HG02938 (cell line): ENCODE measurements around the gene WWC2.
"Not testable (repeated sequence)": the region's sequence is repeated elsewhere in the genome, so short reads cannot be mapped to it uniquely, and the experiment has no call there.

ENCODE experiments used
- ATAC-seq: cut with Tn5 transposase; IDR thresholded peaks from one replicate; pipeline ENCODE4 v1.9.1; 2021; ENCODE audit warnings: mild to moderate bottlenecking, moderate library complexity; ENCODE audit not compliant: unreplicated experiment

The WWC2 gene

GRCh38 chr4:183326387-183326786, 227.3 kb downstream of the WWC2 start:
- not testable (repeated sequence) for ATAC-seq

DNA sequence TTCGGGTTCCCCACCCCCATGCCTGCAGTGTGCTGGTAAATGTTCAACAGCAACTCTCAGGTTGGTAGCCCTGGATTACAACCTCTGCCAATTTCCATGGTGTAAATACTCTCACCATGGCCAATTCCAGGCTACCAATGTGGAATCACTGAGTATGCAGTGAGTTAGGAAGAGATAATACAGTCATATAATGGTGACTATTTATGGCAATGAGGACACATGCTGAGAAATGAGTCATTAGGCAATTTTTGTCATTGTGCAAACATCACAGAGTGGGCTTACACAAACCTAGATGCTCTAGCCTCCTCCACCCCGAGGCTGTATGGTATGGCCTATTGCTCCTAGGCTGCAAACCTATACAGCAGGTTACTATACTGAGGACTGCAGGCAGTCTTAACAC, 227.8 kb downstream of the WWC2 start:
- no peak for ATAC-seq

DNA sequence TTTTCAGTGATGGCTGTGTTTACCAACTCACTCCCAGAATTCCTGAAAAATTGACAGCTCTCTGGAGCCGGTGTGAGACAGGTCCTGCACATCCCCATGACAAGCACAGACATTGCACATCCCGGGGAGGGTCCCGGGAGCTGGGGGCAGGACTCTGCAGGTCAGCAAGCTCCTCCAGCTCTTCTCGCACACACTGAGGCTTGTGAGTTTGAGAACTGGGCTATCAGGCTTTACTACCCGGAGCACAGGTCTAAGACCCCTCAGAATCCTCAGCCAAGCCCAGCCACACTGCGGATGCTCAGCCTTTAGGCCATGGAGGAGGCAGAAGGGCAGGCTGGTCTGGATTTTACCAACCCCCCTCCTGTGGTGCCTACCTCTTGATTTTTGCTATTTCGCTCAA, 228.8 kb downstream of the WWC2 start:
- no peak for ATAC-seq

DNA sequence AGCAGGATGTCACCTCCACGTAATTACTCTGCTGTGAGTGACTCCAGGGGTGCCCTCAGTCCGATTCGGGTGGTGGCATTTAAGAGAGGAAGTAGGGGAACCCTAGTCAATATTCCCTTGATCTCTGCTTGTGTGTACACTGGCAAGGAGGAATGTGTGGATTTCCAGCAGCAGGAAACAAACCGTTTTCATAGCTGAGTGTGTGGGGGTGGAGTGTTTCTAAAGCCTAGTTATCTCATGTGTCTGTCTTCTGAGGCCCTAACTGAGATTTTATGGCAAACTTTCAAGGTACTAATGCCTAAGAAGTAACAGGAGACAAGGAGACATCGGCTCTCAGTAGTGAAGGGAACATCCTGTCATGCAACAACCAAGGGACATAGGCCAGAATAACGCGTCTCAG, 229.8 kb downstream of the WWC2 start:
- ATAC-seq = no peak

DNA sequence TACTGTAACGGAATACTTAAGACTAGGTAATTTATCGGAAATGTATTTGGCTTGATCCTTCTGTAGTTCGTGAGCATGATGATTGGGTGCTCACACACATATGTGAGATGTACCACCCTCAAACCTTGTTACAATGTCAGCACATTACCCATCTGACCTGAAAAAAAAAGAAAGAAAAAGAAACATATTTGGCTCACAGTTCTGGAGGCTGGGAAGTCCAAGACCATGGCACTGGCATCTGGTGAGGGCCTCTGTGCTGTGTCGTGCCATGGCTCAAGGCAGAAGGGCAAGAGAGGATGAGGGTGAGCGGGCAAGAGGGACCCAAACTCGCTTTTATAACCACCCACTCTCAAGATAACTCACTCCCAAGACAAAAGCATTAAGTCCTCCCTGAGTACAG, 230.2 kb downstream of the WWC2 start:
- ATAC-seq = no peak

DNA sequence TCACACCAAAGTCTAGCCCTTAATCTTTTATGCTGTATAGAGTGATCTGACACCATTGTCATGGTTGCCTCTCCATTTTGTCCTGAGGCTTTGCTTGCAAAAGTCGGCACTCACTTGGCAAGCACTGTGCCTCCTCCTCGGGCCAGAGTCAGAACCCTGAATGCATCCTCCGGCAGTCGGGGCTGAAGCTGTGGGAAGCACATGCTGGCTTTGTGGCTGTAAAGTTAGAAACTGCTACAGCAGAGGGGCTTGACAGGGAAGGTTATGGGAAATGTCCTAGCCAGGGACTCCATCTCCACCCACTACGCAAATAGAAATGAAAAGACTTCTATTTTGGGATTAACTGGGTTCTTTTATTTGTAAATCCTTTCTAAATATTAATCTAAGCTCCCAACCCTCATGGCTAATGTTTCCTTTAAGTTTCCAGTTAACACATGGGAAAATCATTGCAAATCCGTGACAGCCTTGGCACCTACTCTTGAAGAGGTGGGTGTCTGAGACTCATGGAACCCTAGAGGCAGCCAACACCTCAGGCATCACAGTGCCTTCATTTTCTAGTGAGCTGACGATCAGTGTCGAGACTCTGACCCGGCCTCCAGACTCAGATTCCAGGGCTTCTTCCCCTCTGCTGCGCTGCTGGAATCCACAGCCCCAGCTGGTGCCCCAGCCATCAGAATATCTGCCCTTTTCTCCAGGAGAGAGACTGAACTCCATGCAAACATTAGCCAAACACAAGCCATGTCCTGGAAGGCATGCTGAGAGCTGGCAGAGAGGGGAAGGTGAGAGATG, 231.1 kb downstream of the WWC2 start:
- ATAC-seq = no peak

DNA sequence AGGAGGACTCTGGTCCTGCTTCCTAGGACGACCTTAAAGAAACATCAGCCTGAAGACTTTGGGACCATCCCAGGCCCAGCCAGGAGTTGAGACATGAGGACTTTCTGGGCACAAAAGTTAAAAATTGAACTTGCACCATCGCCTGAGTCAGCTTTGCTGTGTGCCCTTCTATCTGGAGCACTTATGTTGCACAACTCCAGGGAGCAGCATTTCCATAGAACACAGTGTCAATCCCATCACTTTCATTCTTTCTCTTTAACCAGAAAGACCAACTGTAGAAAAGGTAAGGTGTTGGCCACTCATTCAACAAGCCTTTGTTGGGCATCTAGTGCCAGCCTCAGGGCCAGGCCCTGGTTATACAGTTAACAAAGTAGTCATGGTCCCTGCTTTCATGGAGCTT, 231.8 kb downstream of the WWC2 start:
- ATAC-seq = no peak

DNA sequence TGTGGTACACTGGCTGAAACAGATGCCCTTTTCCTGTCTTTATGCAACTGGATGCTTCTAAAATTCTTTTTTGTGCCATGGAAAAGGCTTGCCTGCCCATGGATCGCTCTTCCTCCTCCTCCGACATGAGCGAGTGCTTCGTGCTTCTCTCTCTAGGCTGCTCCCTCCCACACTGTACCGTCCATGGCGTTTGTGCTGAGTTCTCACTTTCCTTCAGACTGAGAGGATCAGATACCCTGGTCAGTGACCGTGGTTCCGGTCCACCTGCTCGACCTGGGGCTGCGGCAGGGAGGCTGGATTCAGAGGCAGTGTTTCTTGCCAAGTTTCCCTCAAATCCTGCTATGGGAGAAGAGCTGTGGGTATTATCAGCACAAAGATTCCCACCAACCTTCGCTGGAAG, 233.4 kb downstream of the WWC2 start:
- ATAC-seq = no peak

DNA sequence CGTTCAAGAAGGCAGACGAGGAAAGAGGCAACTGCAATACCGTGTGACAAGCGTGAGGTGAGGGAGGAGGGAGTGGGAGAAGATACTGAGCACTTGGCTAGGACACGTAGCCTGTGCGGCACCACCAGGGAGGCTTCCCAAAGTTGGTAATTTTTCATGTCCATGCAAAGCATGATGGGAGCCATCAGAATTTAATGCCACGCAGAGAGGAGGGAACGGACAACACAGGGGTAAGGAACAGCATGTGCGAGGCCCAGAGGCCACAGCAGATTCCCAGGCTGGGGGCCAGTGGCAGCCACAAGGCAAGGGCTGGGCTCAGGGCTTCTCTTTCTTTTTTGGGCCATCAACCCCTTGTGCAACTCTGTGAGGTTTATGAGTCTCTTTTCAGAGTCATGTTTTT, 234.1 kb downstream of the WWC2 start:
- no peak for ATAC-seq

- no peak for ATAC-seq
Observed at GRCh38 chr4:183333983-183334382, 234.9 kb downstream of the WWC2 start.

- no peak for ATAC-seq
Observed at GRCh38 chr4:183335369-183335940, 236.4 kb downstream of the WWC2 start.

GRCh38 chr4:183337349-183337748, 238.3 kb downstream of the WWC2 start:
- ATAC-seq = no peak

GRCh38 chr4:183337833-183338232, 238.8 kb downstream of the WWC2 start:
- no peak for ATAC-seq

DNA sequence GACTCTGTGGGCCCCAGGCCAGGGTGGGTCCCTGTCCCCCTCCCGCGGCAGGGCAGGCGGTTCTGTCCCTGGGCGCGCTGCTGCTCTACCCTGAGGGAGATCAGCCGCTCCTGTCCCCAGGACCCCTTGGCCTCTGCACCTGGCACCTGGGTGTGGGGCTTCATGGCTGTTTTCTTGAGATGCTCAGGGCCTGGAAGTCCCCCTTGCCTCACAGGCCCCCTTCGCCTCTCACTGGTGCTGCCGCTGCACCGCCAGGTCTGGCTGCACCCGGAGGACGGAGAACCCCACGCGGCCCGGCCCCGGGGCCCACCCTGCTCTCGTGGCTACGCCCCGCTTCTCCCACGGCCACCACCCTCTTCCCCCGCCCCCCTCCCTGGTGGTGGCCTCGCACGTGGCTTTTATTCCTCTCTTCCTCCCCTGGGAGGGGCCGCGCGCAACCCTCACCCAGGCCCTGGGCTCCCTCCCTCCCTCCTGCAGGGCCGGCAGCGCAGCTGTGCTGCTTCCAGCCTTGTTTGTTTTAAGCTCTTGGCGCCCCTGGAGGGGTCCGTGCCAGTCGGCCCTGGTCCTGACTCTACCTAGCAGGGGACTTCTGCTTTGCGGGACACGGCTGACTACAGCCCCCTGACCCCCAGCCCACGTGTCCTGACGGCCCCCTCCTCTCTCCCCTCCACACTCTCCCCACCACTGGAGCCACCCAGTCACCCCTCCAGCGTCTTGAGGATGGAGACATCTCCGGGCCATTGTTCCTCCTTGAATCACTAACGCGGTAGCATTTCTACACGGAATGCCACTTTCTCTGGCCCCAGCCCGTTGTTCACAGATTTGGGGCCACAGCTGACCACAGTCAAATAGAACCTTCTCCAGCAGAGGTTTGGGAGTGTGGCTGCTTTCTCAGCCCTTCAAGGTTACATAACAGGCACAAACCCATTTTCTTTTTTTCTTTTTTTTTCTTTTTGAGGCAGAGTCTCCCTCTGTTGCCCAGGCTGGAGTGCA, 243.8 kb downstream of the WWC2 start:
- ATAC-seq = no peak

GRCh38 chr4:183343730-183344129, 244.7 kb downstream of the WWC2 start:
- ATAC-seq = no peak

DNA sequence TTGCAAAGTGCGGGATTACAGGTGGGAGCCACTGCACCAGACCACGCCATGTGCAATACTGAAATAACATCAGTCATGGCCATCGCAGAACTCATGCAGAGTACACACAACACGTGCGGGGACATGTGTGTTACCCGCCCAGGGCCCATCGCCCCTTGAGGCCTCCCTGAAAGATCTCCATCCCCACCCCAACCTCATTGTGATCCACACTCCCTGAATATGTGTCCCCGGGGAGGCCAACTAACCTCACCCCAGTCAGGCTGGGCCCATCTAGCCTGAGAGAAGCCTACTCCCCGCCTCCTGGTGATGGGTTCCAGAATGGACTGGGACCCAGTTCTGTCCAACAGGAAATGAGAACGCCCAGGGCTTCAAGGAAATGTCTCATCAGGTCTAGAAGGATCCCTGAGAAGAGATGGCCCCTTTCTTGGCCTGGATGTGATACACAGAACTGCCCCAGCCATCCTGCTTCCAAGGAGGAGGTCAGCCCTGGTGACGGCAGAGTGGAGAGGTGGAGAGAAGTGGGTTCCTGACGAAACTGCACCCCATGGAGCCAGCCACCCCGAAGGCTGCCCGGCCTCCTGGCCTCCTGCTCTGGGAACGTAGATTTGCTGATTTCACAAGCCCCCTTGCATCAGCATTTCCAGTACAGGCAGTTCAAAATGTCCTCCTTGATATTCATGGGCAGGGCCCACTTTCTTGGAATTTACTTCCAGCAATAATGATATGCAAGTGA, 245.6 kb downstream of the WWC2 start:
- ATAC-seq = no peak

GRCh38 chr4:183345261-183345660, 246.2 kb downstream of the WWC2 start:
- no peak for ATAC-seq

DNA sequence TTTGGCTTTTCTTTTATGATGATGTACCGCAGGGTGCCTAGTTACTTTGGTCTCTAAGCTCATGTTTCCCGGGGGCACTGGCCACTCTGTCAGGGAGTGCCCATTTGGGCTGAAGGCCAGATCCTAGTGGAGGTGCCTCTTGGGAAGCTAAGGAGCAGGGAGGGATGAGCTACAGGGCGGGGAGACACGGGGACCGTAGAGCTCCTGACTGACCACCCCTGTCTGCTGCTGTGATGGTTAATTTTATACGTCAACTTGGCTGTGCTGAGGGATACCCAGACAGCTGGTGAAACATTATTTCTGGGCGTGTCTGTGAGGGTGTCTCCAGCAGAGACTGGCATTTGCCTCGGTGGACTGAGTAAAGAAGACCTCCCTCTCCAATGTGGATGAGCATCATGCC, 248.1 kb downstream of the WWC2 start:
- ATAC-seq = no peak

GRCh38 chr4:183347566-183347965, 248.5 kb downstream of the WWC2 start:
- no peak for ATAC-seq

- no peak for ATAC-seq
Observed at GRCh38 chr4:183348136-183348535, 249.1 kb downstream of the WWC2 start.
